Measurements from ENCODE around the gene ADAMTS19.
A peak's percentile ranks its signal among the peaks of the same experiment; 100 is the strongest.

Gene ADAMTS19

DNA sequence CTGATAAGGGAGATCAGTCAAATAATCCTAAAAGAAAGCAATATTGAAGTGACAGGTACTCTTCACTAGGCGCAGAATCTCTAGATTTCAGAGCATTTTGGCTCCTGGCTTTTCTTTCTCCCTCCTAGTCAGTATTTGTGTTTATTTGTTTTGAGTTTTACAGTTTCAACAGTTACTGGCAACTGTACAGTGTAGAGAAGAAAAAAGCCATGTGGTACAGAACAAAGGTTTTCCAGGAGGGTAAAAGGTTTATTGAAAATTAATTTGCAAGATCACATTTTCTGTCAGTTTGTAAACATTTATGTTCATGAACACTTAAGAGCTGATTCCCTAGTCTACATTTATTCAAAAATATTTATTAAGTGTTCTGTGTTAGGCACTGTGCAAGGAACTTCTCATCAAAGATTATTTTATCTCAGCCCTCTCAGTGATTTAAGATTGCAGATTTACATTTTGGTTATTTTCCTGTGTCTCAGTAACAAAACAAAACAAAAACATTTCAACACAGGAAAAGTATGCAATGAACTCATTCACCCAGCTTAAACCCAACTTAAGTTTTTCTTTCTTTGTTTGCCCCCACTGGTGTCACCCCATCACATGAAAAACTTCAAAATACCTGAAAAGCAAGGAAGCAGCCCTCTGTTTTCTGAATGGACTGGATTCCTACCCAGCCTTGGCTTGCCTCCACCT, 300.7 kb downstream of the ADAMTS19 start:
- FAIRE-seq (no peak), DNase-seq (ENCODE audit: insufficient read length, low spot score) (no peak)
- TF ChIP-seq POLR2A (IDR thresholded peaks at IDR 0.05; ENCODE audit: low read depth, low read length): no peak

DNA sequence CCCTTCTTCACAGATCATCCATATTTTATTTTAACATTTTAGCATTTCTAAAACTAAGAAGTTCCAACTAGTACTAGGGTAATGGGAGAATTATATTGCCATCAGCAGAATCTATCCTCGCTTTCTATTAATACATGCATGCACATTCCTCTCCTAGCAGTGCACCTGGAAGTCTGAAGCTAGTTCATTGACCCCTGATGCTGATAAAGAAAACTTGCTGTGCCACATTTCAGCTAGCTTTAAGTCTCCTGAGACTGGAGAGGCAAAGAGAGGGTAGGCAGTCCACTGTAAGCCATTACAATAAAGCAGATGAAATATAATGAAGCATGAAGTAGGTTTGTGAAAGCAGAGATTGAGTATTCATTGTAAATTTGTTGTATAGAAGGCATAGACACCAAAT, 303.6 kb downstream of the ADAMTS19 start:
- FAIRE-seq: no peak
- no peak for DNase-seq (ENCODE audit: insufficient read length, low spot score)
- no peak for TF ChIP-seq POLR2A (IDR thresholded peaks at IDR 0.05; ENCODE audit: low read depth, low read length)

DNA sequence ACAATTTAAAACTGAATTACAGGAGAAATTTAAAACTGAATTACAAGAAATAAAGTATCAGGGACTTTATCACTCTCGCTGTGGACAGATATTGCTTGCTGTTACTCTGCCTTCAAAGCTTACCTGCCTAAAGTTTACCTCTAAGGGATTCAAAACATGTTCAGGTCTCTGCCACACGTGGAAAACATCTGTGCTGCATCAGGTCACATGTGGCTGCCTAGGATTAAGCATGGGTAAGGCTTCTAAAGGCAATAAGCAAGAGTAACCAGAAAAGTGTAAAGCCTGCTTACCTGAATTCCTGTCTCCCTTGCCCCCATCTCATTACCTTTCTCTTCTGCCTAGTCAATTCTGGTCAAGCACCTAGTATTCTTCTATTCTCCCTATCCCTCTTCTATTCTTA, 306.7 kb downstream of the ADAMTS19 start:
- DNase-seq (ENCODE audit: insufficient read length, low spot score) (no peak), FAIRE-seq (no peak)
- TF ChIP-seq POLR2A (IDR thresholded peaks at IDR 0.05; ENCODE audit: low read depth, low read length): no peak

DNA sequence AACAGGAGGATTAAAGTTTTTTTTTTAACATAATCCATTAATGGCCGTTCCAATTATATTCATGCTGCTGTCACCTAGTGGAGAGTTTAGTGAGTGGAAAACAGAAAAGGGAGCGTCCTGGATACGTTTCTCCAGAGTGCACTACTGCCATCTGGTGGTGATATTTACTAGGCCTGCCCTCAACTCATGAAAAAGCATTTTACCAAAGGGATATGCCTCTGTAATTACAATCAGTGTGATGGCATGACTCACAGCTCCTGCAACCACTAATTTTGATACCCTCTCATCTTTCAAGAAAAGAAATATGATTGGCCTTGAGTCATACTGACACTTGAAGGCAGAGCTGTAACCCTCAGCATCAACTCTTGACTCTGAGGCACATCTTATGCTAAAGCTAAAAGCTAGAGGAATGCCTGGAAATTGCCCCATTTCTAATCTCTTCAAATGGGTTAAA, 307.9 kb downstream of the ADAMTS19 start:
- FAIRE-seq: peak; percentile 98
- DNase-seq (ENCODE audit: insufficient read length, low spot score): peak; percentile 19
- TF ChIP-seq POLR2A (IDR thresholded peaks at IDR 0.05; ENCODE audit: low read depth, low read length): no peak

DNA sequence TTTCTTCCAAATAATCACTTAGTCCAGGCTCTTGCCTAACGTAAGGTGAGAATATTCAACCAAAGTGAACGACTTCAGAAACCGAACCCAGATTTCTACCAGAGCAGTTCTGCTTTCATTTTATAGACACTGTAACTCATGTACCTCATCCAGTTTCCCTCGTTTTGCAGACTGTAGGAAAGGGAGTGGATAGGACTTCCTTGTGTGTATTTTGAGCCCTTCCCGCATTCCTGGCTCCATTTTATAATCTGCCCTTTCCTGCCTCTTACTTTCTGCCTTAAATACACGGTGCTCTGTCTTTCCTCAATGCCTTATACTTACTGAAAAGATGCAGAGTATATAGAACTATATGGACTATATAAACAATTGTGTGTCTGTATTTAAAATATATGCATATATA, 308.6 kb downstream of the ADAMTS19 start:
- DNase-seq (ENCODE audit: insufficient read length, low spot score) (no peak), FAIRE-seq (no peak)
- no peak for TF ChIP-seq POLR2A (IDR thresholded peaks at IDR 0.05; ENCODE audit: low read depth, low read length)

DNA sequence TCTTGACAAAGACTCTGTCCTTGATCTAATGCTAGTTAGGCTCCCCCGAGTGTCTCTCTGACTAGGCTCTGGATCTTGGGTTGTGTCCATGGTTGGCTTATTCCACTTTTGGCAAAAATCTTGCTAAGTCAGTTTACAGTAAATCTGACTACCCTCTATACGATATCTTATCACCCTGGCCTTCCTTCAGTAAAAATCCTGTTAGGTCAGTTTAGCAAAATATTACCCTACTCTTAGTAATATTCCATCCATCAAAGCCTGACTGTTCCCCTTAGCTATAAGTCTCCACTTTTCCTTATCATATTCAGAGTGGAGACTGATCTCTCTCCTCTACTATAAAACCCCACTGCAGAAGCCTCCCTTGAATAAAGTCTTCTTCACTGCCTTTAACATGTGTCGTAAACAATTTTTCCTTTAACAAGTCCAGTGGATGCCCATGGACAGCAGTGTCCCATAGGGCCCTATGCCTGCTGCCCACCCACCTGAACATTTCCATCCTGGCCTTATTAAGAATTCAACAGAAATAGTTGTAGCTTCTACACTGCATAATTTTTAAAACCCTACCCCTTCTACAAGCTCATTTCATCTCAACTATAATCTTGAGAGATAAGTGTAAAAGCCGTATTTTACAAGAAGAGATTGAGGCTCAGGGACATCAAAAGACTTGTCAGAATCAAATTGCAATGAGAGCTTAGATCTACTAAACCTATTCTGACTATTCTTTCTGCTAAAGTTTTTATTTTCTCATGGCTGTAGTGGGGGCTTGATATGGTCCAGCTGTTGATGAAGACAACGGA, 310.1 kb downstream of the ADAMTS19 start:
- no peak for DNase-seq (ENCODE audit: insufficient read length, low spot score)
- no peak for FAIRE-seq
- no peak for TF ChIP-seq POLR2A (IDR thresholded peaks at IDR 0.05; ENCODE audit: low read depth, low read length)

DNA sequence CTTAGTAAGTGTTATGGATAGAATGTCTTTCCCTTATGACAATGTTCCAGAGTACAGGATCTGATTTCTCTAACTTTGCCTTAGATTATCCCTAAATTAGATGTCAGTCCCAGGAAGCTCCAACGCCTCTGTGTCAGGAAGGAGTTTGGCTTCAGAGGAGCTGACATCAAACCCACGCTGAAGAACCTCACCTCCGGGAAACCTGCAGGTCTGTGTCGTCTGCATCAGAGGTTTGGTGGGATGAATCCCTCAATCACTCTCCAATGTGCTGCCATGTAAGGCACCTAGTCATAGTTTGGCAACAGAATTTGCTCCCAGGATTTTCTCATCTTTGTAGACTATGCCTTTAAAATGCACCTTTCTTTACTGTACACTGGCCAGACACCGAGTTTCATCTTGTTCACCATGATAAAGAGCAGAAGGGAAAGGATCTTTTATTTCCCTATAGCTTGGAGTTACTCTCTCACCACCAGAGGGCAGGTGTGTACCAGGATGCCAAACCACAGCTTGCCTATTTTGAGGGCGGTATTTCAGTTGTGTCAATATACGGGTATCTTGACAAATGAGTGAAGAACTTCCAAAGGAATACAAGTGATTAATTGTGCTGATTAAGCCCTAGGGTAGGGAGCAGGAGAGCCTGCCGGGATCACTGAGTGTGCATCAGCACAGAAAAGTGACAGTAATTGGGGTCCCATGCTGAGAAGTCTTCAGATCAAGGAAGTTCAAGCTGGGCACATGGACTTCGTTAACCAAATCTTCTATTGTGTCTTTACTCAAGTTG, 311.1 kb downstream of the ADAMTS19 start:
- peak; percentile 20 for DNase-seq (ENCODE audit: insufficient read length, low spot score)

DNA sequence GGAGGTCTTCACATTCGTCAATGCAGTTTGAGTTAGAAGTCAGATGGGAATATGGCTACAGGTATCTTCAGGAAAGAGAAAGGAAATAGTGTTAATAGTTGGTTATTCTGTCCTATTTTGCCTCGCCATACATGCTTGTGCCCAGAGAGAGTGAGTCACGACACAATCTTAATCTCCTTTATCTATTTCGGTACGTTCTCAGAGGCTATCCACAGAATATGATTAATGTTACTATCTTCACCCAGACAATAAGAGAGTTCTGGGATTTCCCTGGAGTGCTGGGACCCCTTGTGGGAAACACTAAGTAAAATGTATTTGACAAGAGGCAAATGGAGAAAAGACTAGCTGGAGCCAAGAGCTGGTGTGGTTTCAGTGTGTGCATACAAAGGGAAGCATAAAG, 313.3 kb downstream of the ADAMTS19 start:
- FAIRE-seq (no peak), DNase-seq (ENCODE audit: insufficient read length, low spot score) (no peak)
- TF ChIP-seq POLR2A (IDR thresholded peaks at IDR 0.05; ENCODE audit: low read depth, low read length): no peak

More for the DNA sequence above, 311.1 kb downstream of the ADAMTS19 start:
- no peak for TF ChIP-seq POLR2A (IDR thresholded peaks at IDR 0.05; ENCODE audit: low read depth, low read length)
- FAIRE-seq: peak; percentile 90

DNA sequence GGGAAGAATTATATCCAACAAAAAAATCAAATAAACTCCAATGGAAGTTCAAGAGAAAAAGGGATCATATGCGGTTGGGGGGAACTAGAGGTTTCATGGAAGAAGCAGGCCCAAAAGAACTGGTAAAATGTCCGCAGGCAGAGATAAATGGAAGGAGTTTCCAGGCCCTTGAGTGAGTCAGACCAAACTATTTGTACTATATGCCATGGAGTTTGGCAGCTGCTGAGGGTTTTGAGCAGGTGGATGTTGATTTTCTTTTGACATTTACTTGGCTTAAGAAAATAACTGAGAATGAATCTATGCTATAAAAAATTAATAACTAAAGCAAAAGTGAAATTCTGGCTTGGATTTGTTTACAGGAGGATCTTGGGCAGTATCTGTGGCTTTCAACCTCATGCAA, 321.5 kb downstream of the ADAMTS19 start:
- no peak for FAIRE-seq
- TF ChIP-seq POLR2A (IDR thresholded peaks at IDR 0.05; ENCODE audit: low read depth, low read length): no peak
- DNase-seq (ENCODE audit: insufficient read length, low spot score): no peak
